ENCODE data around the gene ARRB1.

- no peak for TF ChIP-seq CTCF (IDR thresholded peaks at IDR 0.05)
- no peak for TF ChIP-seq POLR2A (IDR thresholded peaks at IDR 0.05)
- TF ChIP-seq POLR2AphosphoS5 (IDR thresholded peaks at IDR 0.05; ENCODE audit: insufficient read depth in 1 of 2, low read depth in 1 of 2): no peak
These were observed 44.4 kb downstream of the ARRB1 start for GRCh38 chr11:75307058-75307457.
